GM18498 (cell line): ENCODE data around the gene SHISA9.

Experiments
- ATAC-seq: cut with Tn5 transposase; IDR thresholded peaks from one replicate; pipeline ENCODE4 v1.9.1; 2021; ENCODE audit warnings: mild to moderate bottlenecking, moderate library complexity; ENCODE audit not compliant: unreplicated experiment

SHISA9 gene

GRCh38 chr16:13012601-13013000, 111.2 kb downstream of the SHISA9 start:
- no peak for ATAC-seq

DNA sequence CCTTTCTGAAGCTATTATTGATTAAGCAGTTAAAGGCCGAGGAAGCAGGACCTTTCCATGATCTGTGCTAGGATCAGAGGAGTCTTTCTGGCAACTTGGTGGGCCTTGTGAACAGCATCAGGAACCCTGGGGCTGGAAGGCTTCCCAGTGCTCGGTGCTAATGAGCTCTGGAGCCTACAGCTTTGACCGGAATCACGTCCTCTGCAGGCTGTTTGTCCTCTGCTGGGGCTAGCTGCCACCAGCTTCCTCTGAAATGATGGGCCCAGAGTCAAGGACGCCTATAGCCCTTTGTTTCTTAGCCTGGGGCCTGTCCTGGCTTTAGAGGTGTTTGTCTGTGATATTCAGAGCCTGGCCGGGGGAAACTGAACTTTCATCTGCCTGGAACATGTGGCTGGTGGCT, 111.6 kb downstream of the SHISA9 start:
- ATAC-seq: no peak

- no peak for ATAC-seq
Measured at GRCh38 chr16:13014476-13014875, 113.1 kb downstream of the SHISA9 start.

DNA sequence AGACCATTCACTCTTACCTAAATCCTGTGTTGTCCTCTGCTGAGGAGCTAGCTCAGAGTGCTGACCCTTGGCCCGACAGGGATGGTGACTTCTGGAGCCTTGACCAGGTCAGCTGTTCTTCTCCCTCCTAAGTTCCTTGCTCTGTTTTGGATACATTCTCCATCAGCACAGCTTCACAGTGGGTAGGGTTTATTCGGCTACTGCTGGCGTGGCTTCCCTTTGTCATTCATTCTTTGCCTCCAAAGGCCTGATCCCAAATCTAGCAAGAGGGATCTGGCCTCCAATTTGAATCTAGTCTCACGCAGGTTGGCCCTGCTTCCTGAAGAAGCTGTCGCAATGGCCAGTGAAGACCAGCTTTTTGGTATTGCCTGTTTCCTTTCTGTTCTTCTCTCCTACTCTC, 116.6 kb downstream of the SHISA9 start:
- ATAC-seq: no peak

DNA sequence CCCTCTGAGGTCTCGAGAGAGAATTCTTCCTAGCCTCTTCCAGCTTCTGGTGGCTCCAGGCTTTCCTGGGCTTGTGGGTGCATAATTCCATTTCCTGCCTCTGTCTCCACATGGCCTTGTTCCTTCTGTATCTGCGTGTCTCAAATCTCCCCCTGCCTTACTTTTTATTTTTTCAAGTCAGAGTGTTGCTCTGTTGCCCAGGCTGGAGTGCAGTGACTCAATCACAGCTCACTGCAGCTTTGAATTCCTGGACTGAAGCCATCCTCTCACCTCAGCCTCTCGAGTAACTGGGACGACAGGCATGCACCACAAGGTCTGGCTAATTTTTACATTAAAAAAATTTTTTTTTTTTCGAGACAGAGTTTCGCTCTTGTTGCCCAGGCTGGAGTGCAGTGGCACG, 120.6 kb downstream of the SHISA9 start:
- no peak for ATAC-seq

DNA sequence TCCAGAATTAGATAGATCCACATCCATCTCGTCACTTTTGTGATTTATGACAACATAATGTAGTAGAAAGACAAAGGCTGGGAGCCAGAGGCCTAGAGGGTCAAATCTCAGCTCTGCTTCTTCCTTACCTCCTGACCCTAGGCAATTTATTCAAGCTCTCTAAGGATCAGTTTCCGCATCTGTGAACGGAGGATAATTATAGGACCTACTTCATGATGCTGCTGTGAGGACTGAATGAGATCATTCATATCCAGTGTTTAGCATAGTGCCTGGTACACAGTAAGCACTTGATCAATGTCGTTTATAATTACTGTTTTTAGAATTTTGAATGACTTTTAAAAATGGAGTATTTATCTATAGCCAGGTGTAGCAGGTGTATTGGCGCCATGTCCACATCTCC, 128.4 kb downstream of the SHISA9 start:
- ATAC-seq: no peak

DNA sequence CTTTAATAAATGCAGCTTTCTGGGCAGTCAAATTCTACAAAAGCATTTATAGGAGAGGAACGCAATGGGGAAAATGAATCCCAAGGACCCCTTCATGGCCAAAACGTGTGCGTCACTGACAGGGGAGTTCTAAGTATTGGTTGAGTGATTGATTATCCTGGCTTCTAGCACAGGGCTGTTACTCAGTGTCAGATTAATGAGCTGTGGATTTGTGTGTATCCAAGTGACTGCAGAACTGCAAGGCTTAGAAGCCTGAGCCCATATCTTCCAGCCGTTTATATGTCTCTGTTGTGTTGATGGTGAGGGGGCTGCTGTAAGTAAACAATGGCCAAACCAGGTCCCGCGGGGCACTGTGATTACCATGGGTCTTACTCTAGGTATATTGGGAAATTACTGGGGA, 129.4 kb downstream of the SHISA9 start:
- no peak for ATAC-seq

- no peak for ATAC-seq
Measured at GRCh38 chr16:13032911-13033310, 131.5 kb downstream of the SHISA9 start.

- no peak for ATAC-seq
Measured at GRCh38 chr16:13036600-13036999, 135.2 kb downstream of the SHISA9 start.

- no peak for ATAC-seq
Measured at GRCh38 chr16:13038591-13038990, 137.2 kb downstream of the SHISA9 start.

DNA sequence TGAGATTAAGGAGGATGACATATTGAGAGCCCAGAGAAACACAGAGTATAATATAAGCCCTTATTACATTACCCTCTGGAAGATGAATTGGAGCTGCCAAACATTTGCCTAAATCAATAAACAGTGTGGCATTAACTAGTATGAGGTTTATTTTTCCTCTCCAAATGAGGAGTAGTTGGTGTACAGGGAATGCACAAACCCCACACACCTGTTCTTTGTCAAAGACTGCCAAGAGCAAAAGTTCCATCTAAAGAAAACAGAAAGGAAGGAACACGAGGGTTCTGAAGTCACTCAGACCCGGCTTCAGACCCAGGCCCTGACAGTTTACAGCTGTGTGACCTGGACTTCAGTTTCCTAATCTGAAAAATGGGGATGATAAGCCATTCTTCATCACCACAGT, 138.1 kb downstream of the SHISA9 start:
- ATAC-seq: no peak

DNA sequence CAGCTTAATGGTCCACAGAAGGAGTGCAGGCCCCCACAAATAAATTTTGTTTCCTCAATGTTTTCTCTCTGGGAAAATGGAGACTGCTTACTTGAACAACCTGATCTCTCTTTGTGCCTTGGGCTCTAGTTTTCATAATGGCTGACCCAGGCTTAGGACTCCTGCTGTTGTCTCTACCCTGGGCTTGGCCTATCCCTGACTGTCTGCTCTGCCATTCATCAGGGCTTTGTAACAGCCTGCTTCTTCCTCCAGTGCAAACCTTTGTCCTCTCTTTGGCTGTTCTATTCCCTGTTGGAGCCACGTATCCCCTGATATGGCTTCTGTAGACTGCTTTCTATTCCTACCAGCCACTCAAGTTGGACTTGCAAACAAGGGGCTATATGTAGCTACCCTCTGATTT, 139.8 kb downstream of the SHISA9 start:
- ATAC-seq: no peak

- no peak for ATAC-seq
Measured at GRCh38 chr16:13041646-13042290, 140.4 kb downstream of the SHISA9 start.

DNA sequence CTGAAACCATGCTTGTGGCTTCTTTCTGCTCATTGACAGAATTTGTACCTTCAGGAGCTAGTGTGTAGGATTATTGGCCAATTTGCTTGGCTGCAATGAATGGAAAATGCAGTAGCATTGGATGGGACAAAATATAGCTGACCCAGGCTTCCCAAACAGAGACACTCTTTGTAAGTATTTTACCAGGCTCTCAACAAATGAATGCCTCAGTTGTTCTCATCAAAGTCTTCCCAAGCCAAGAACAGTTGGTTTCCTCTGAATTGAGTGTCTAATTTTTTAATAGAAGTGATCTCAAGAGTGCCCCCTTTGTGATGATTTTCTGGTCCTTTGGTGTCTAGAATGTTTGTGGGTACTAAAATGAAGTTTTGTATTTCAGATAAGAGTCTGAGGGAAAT, 140.9 kb downstream of the SHISA9 start:
- no peak for ATAC-seq

- no peak for ATAC-seq
Measured at GRCh38 chr16:13046061-13046821, 144.8 kb downstream of the SHISA9 start.

- ATAC-seq: no peak
Measured at GRCh38 chr16:13047276-13047675, 145.9 kb downstream of the SHISA9 start.

DNA sequence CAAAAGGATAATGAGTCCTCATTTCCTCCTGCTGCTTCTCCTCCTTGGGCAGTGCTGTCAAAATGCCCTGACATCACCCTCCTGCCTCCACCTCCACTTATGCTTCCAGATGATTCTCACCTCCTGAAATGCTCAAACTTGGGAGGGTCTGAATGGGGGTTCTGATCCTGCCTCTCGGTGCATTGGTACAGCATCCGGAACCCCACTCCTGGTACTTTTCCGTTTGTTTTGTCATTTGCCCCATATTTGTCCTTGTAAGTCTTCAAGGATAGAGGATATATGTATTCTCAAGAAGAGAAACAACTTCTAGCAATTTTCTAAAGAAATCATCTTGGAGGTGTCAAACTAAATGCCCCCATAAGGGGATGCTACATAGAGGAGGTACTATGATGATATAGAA, 148.3 kb downstream of the SHISA9 start:
- ATAC-seq: no peak

GRCh38 chr16:13052431-13052830, 151.0 kb downstream of the SHISA9 start:
- no peak for ATAC-seq

DNA sequence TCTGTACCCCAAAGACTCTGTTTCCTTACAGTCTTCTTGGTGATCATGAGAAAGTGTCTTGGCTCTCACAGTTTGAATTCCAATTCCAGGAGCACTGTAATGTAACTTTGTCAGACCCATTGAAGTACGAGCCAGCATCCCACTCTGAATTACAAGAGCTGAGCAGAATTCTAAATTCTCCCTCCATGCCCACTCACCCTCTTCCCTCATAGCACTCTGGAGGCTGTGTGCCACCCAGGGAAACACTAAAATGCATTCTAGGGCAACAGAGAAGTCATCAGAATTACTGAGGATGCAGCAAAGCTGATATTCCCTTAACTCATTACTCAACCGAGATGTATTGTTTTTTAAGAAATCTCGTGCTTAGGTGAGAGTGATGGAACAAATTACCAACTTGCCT, 154.1 kb downstream of the SHISA9 start:
- no peak for ATAC-seq

DNA sequence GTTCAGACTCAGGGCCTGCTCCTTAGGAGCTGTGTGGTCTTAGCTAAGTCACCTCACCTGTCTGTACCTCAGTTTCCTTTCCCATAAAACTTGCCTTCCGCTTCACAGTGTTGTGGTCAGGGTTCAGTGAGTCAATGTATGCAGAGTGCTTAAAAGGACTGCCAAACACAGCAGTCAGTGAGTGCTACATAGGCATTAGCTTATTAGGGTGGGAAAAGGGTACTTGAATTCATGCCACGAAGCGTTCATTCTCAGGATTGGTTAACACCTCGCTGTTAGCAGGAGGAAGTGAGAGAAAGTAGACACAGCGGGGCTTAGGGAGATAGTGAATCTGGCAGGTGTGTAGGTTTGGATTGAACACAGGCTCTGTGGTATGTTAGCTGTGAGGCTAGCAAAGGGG, 155.2 kb downstream of the SHISA9 start:
- ATAC-seq: no peak

GRCh38 chr16:13060932-13061331, 159.5 kb downstream of the SHISA9 start:
- ATAC-seq: no peak

- ATAC-seq: no peak
Measured at GRCh38 chr16:13061691-13062090, 160.3 kb downstream of the SHISA9 start.

GRCh38 chr16:13062219-13062618, 160.8 kb downstream of the SHISA9 start:
- ATAC-seq: no peak
